BE2C (cell line): ENCODE measurements around the gene SESN1.

ENCODE experiments used
- DNase-seq: peaks from one replicate; pipeline ENCODE4 v3.0.0-alpha.2; 2020
- H3K27me3 ChIP-seq: fragments of 250-450 bp; sonication (Bioruptor Pico); 2 replicates; pipeline ENCODE4 v1.5.1; 2020; ENCODE audit warnings: mild to moderate bottlenecking
- H3K36me3 ChIP-seq: fragments of 250-450 bp; sonication (Bioruptor Pico); 2 replicates; pipeline ENCODE4 v1.5.1; 2020; ENCODE audit warnings: mild to moderate bottlenecking
- H3K4me1 ChIP-seq: fragments of 250-450 bp; sonication (Bioruptor Pico); 2 replicates; pipeline ENCODE4 v1.5.1; 2020
- H3K4me3 ChIP-seq: 2 replicates; pipeline ENCODE4 v1.5.1; 2011; ENCODE audit warnings: low read depth, low read length
- H3K9me3 ChIP-seq: fragments of 250-450 bp; sonication (Bioruptor Pico); 2 replicates; pipeline ENCODE4 v1.5.1; 2020
- TF ChIP-seq, protein P1 (sequence below): IDR thresholded peaks from 2 replicates; pipeline ENCODE4 v1.5.1; 2012; ENCODE audit warnings: mild to moderate bottlenecking, low read depth, low read length

The SESN1 gene

DNA sequence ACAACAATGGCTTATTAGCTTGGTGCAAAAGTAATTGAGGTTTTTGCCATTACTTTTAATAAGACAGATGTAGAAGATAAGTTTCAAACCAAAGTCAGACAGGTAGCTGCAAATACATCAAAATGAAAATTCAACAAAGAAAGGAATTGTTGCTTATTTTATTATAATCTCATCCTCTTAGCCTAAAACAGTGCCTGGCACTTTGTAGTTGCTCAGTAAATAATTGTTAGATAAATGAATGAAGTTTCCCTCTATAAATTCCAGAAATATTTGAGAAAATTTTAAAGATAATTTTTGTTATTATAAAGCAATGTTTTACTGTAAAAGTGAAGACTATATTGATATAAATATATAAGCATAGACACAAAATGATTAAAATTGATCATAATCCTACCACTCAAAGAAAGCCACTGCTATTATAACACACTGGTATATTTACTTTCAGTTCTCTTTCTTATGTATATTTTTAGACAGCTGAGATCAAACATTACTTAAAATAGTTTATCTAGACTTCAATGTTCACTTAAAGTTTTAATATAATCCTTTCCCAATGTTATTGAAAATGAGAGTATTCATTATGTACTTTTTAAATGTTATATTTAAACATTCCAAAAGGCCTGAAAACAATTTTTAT, 42.5 kb downstream of the SESN1 start:
- Histone ChIP-seq H3K4me1 (no peaks in the 10 kb centered on the region), H3K4me3 (no peak overlapping the region), H3K9me3 (no peaks in the 10 kb centered on the region), H3K27me3 (no peaks in the 10 kb centered on the region), H3K36me3 (no peaks in the 10 kb centered on the region)
- TF ChIP-seq, protein P1, sequence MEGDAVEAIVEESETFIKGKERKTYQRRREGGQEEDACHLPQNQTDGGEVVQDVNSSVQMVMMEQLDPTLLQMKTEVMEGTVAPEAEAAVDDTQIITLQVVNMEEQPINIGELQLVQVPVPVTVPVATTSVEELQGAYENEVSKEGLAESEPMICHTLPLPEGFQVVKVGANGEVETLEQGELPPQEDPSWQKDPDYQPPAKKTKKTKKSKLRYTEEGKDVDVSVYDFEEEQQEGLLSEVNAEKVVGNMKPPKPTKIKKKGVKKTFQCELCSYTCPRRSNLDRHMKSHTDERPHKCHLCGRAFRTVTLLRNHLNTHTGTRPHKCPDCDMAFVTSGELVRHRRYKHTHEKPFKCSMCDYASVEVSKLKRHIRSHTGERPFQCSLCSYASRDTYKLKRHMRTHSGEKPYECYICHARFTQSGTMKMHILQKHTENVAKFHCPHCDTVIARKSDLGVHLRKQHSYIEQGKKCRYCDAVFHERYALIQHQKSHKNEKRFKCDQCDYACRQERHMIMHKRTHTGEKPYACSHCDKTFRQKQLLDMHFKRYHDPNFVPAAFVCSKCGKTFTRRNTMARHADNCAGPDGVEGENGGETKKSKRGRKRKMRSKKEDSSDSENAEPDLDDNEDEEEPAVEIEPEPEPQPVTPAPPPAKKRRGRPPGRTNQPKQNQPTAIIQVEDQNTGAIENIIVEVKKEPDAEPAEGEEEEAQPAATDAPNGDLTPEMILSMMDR: no peak
- DNase-seq: no peak

DNA sequence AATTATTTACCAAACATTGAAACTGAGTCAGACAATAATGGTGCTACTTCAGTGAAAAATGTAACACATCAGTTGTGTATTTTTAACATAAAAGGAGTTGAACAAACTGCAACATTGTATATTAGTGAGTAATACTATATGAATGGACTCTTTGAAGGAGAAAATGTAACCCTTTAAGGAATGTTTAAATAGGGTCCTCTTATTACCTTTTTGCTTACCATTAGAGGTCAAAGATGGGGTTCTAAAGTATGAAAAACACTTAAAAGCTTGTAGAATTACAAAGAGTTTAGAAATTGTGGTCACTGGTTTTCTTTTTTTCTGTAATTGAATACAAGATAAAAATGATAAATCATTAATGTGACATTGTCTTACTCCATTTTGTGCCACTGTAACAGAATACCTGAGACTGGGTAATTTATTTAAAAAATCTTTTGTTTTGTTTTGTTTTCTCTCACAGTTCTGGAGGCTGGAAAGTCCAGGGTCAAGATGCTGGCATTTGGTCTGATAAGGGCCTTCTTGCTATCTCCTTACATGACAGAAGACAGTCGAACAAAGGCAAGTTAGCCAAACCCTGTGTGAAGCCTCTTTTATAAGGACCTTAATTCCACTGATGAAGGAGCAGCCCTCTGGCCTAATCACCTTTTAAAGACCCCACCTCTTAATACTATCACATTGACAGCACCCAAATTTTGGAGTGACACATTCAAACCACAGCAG, 43.2 kb downstream of the SESN1 start:
- Histone ChIP-seq H3K27me3 (no peaks in the 10 kb centered on the region), H3K9me3 (no peaks in the 10 kb centered on the region), H3K4me3 (no peak overlapping the region), H3K36me3 (no peaks in the 10 kb centered on the region), H3K4me1 (no peaks in the 10 kb centered on the region)
- TF ChIP-seq, protein P1: no peak
- DNase-seq: no peak

DNA sequence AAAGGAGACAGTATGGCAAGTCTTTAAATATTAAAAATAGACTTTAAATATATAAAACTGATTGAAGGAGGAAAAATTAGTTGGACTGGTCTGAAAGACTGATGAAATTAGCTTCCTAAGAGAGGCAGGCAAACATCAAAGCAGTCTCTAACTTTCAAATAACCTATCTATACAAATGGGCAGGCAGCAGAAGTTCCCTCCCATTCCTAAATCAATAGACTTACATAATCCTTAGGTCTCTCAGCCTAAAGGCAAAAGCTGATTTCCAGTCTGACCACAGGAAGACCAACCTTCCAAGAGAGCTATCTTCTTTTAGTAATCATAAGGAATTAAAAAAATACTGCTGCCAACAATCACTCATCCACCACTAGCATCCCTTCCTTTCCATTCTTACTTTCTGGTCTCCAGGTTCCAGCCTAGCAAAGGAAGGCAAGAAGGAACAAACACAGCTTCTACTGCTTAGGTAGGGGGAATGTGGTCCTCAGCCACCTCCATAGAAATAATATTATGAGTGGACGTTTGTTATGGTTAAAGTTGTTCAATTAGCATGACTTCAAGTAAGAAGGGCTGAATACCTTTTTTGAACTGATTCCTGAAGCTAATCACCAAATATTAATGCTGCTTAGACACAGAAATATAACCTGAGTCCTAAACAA, 44.1 kb downstream of the SESN1 start:
- H3K4me1 ChIP-seq: no peaks in the 10 kb centered on the region
- no peaks in the 10 kb centered on the region for H3K36me3 ChIP-seq
- TF ChIP-seq, protein P1: no peak
- H3K27me3 ChIP-seq: no peaks in the 10 kb centered on the region
- no peak overlapping the region for H3K4me3 ChIP-seq
- H3K9me3 ChIP-seq: no peaks in the 10 kb centered on the region
- DNase-seq: no peak

DNA sequence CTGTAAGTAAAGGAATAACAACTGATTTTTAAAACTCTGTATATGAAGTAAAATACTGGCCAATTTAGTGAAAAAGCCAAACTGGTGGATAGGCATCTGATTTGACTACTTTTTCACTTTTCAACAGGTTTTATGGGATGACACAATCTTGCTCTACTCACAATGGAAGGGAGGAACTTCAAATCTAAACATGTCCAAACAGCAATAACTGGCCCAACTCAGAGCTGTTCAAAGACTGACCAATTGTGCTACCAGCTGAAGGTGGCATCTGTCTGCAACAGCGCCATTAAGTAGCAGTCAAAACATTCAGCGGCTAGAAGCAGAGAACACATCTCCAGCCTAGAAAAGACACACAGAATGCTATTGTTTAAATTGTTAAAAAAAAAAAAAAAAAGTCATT, 44.6 kb downstream of the SESN1 start:
- H3K36me3 ChIP-seq: no peaks in the 10 kb centered on the region
- no peaks in the 10 kb centered on the region for H3K4me1 ChIP-seq
- TF ChIP-seq, protein P1: no peak
- no peak for DNase-seq
- no peaks in the 10 kb centered on the region for H3K9me3 ChIP-seq
- no peak overlapping the region for H3K4me3 ChIP-seq
- no peaks in the 10 kb centered on the region for H3K27me3 ChIP-seq

DNA sequence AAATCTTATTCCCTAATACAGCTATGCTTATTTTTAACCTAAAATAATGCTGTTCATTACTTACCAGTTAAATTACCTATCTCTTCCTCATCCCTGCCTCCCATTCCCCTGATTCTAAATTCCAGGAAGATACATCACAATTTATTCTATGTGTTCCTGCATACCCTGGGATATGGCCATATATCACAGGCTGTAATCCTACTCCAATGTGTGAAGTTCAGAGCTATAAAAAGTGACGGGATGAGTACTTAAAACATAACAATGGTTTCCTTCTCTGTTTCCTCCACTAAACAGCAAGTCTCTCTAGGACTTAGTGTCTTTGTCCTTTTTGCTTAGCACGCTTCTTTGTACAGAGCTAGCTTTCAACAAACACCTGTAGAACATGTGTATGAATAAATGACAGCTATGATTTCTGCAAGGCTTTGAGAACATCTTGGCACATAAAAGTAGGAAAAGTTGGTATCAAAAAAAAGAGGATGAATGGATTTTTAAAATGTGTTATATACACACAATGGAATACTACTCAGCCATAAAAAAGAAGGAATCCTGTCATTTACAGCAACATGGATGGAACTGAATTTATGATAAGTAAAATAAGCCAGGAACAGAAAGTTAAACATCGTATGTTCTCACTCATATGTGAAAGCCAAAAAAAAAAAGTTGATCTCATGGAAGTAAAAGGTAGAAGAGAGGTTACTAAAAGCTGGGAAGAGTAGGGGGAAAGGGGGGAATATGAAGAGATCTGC, 45.8 kb downstream of the SESN1 start:
- no peaks in the 10 kb centered on the region for H3K9me3 ChIP-seq
- no peak for DNase-seq
- H3K36me3 ChIP-seq: no peaks in the 10 kb centered on the region
- H3K27me3 ChIP-seq: no peaks in the 10 kb centered on the region
- H3K4me3 ChIP-seq: no peak overlapping the region
- TF ChIP-seq, protein P1: no peak
- no peaks in the 10 kb centered on the region for H3K4me1 ChIP-seq
